GM23338 (cell line): ENCODE results near the gene SIK2. TPM values are rescaled to one million over a fixed set of nuclear protein-coding genes. Genes with fewer than 3 reads are reported as not detected.
A peak's percentile ranks its signal among the peaks of the same experiment; 100 is the strongest.

Experiments
- ATAC-seq: fragments of 200-7000 bp; cut with Tn5 transposase; 3 replicates; pipeline ENCODE4 v1.9.1; 2020
- DNase-seq: peaks from one replicate; pipeline ENCODE4 v3.0.0-alpha.2; 2015; ENCODE audit warnings: low spot score
- H2AFZ ChIP-seq: fragments of 200-600 bp; sonication (generic); 2 replicates; pipeline ENCODE4 v1.8.0; 2016; ENCODE audit warnings: antibody characterized with exemption, mild to moderate bottlenecking, moderate library complexity
- H3F3A ChIP-seq: fragments of 200-600 bp; sonication (generic); replicated peaks from 2 replicates; pipeline ENCODE4 v1.8.0; 2017; ENCODE audit warnings: antibody characterized with exemption, mixed run types, low read depth
- H3K27ac ChIP-seq: fragments of 200-600 bp; sonication (generic); 2 replicates; pipeline ENCODE4 v1.6.1; 2016; ENCODE audit warnings: low read depth
- H3K27me3 ChIP-seq: fragments of 200-600 bp; sonication (generic); 2 replicates; pipeline ENCODE4 v1.8.0; 2016; ENCODE audit warnings: mild to moderate bottlenecking, mixed run types, moderate library complexity; ENCODE audit not compliant: insufficient read depth
- H3K36me3 ChIP-seq: fragments of 200-600 bp; sonication (generic); 2 replicates; pipeline ENCODE4 v1.8.0; 2016; ENCODE audit warnings: mild to moderate bottlenecking; ENCODE audit not compliant: insufficient read depth
- H3K4me1 ChIP-seq: fragments of 200-600 bp; sonication (generic); 2 replicates; pipeline ENCODE4 v1.8.0; 2016; ENCODE audit warnings: mild to moderate bottlenecking, moderate library complexity; ENCODE audit not compliant: insufficient read depth
- H3K4me2 ChIP-seq: fragments of 200-600 bp; sonication (generic); 2 replicates; pipeline ENCODE4 v1.7.1; 2017; ENCODE audit warnings: mixed run types
- H3K4me3 ChIP-seq: fragments of 200-600 bp; sonication (generic); 2 replicates; pipeline ENCODE4 v1.6.1; 2016; ENCODE audit warnings: mixed run types
- H3K79me2 ChIP-seq: fragments of 200-600 bp; sonication (generic); replicated peaks from 2 replicates; pipeline ENCODE4 v1.8.0; 2017; ENCODE audit warnings: mild to moderate bottlenecking; ENCODE audit not compliant: insufficient read depth
- H3K9me2 ChIP-seq: fragments of 200-600 bp; sonication (generic); 2 replicates; pipeline ENCODE4 v1.8.0; 2017; ENCODE audit not compliant: insufficient read depth
- H4K20me1 ChIP-seq: fragments of 200-600 bp; sonication (generic); replicated peaks from 2 replicates; pipeline ENCODE4 v1.8.0; 2017; ENCODE audit warnings: mild to moderate bottlenecking; ENCODE audit not compliant: insufficient read depth
- H3K27ac Mint-ChIP-seq: 2 replicates; pipeline ENCODE4 v1.8.0; 2020; ENCODE audit warnings: inconsistent platforms, mild to moderate bottlenecking, moderate library complexity, mixed read lengths
- H3K27me3 Mint-ChIP-seq: 3 replicates; pipeline ENCODE4 v1.8.0; 2022; ENCODE audit warnings: low read depth, mild to moderate bottlenecking, moderate library complexity, mixed read lengths, inconsistent platforms; ENCODE audit not compliant: insufficient read depth, poor library complexity
- H3K36me3 Mint-ChIP-seq: 3 replicates; pipeline ENCODE4 v1.8.0; 2021; ENCODE audit warnings: low read depth, mild to moderate bottlenecking, inconsistent platforms, moderate library complexity, mixed read lengths
- H3K4me1 Mint-ChIP-seq: 3 replicates; pipeline ENCODE4 v1.8.0; 2020; ENCODE audit warnings: mild to moderate bottlenecking, inconsistent platforms, mixed read lengths
- H3K4me3 Mint-ChIP-seq: 3 replicates; pipeline ENCODE4 v1.8.0; 2021; ENCODE audit warnings: moderate library complexity, mild to moderate bottlenecking, inconsistent platforms, mixed read lengths
- H3K9me3 Mint-ChIP-seq: 3 replicates; pipeline ENCODE4 v1.8.0; 2020; ENCODE audit warnings: moderate library complexity, mild to moderate bottlenecking, inconsistent platforms, mixed read lengths
- CTCF ChIP-seq, 2 experiments: fragments of 200-600 bp in 1 of 2; sonication (generic) in 1 of 2; conservative IDR thresholded peaks; 2 replicates each; pipeline versions ENCODE4 v1.5.1 to v1.6.1; 2016 to 2017; ENCODE audit warnings: antibody characterized with exemption in 2 of 2, low read depth in 2 of 2, mild to moderate bottlenecking in 2 of 2, moderate library complexity in 1 of 2
- ETS1 ChIP-seq: IDR thresholded peaks from 2 replicates; pipeline ENCODE4 v1.6.1; 2016; ENCODE audit warnings: antibody characterized with exemption
- EZH2 ChIP-seq: fragments of 200-600 bp; sonication (generic); IDR thresholded peaks from one replicate; pipeline ENCODE4 v1.8.0; 2017; ENCODE audit warnings: antibody characterized with exemption, mild to moderate bottlenecking, low read depth; ENCODE audit not compliant: unreplicated experiment
- EZH2phosphoT487 ChIP-seq: fragments of 200-600 bp; sonication (generic); IDR thresholded peaks from one replicate; pipeline ENCODE4 v1.8.1; 2018; ENCODE audit warnings: antibody characterized with exemption; ENCODE audit not compliant: unreplicated experiment
- JUNB ChIP-seq: IDR thresholded peaks from one replicate; pipeline ENCODE4 v1.6.1; 2016; ENCODE audit warnings: antibody characterized with exemption; ENCODE audit not compliant: unreplicated experiment
- NANOG ChIP-seq: IDR thresholded peaks from 2 replicates; pipeline ENCODE4 v1.6.1; 2016; ENCODE audit warnings: antibody characterized with exemption, borderline replicate concordance
- POLR2AphosphoS5 ChIP-seq: IDR thresholded peaks from 2 replicates; pipeline ENCODE4 v1.6.1; 2016; ENCODE audit warnings: antibody characterized with exemption, low read depth
- ZNF114 ChIP-seq: fragments of 250-450 bp; sonication (Bioruptor Pico); IDR thresholded peaks from 2 replicates; pipeline ENCODE4 v1.5.0; 2020; ENCODE audit warnings: mild to moderate bottlenecking, moderate library complexity
- ZNF331 ChIP-seq: fragments of 250-450 bp; sonication (Bioruptor Pico); IDR thresholded peaks from 2 replicates; pipeline ENCODE4 v1.5.0; 2020; ENCODE audit warnings: low read depth, mild to moderate bottlenecking, moderate library complexity
- ZNF462 ChIP-seq: fragments of 250-450 bp; sonication (Bioruptor Pico); IDR thresholded peaks from 2 replicates; pipeline ENCODE4 v1.5.0; 2020; ENCODE audit warnings: mild to moderate bottlenecking, moderate library complexity
- polyA plus RNA-seq: library from polyadenylated mRNA; unstranded; fragments of >200 nt; fragmentation: Nextera tagmentation; extraction: Ambion mirVana; gene quantifications from 2 replicates; pipeline ENCODE4 v1.2.1, GENCODE V29; 2016
- total RNA-seq: library from RNA; depleted of rRNA; stranded (reverse); fragments of >200 nt; shearing (Covaris generic); gene quantifications from 2 replicates; pipeline ENCODE4 v1.2.3, GENCODE V29; 2014

Gene SIK2
- total and polyA plus RNA-seq, 2 experiments from 2014 or later: 2.3 to 6.7 TPM

- peak; percentile 53 for DNase-seq
- Mint-ChIP-seq H3K4me1 (peaks cover 47% of the 10 kb centered on the region), H3K4me3 (no peak overlapping the region), H3K9me3 (no peaks in the 10 kb centered on the region), H3K27ac (0 out of 2 replicates have a peak overlapping the region, but pooled peaks have one; percentile 1), H3K27me3 (peaks cover 4% of the 10 kb centered on the region), H3K36me3 (no peaks in the 10 kb centered on the region)
- no peak overlapping the region for H3K4me3 ChIP-seq
- no peaks in the 10 kb centered on the region for H3F3A ChIP-seq
- no peaks in the 10 kb centered on the region for H3K27me3 ChIP-seq
- no peaks in the 10 kb centered on the region for H4K20me1 ChIP-seq
- no peaks in the 10 kb centered on the region for H3K36me3 ChIP-seq
- peak overlapping the region; percentile 35; the same call in 1 of the 2 replicates for H3K27ac ChIP-seq
- H3K4me1 ChIP-seq: peaks cover 27% of the 10 kb centered on the region
- H3K4me2 ChIP-seq: no peak overlapping the region
- no peaks in the 10 kb centered on the region for H3K79me2 ChIP-seq
- peak; percentile 76 for ATAC-seq
- TF ChIP-seq EZH2: no peak
- TF ChIP-seq JUNB: no peak
- TF ChIP-seq NANOG: no peak
- no peak for TF ChIP-seq EZH2phosphoT487
- no peak for TF ChIP-seq POLR2AphosphoS5
- no peak for TF ChIP-seq CTCF (conservative IDR thresholded peaks at IDR 0.05; ENCODE audit: low read depth in 2 of 2)
- TF ChIP-seq ZNF331 (CRISPR knock-in tag): no peak
- no peak for TF ChIP-seq ETS1
- no peak for TF ChIP-seq ZNF462 (CRISPR knock-in tag)
- no peak for TF ChIP-seq ZNF114 (CRISPR knock-in tag)
- H3K9me2 ChIP-seq: no peaks in the 10 kb centered on the region
- H2AFZ ChIP-seq: no peak overlapping the region
These were observed 37.1 kb downstream of the SIK2 start for GRCh38 chr11:111639226-111639925.
